Muscle of leg (tissue), 11 donors: ENCODE data around the gene HDLBP. TPM values are rescaled to one million over a fixed set of nuclear protein-coding genes. Genes with fewer than 3 reads are reported as not detected.

ENCODE experiments used
- DNase-seq: peaks from one replicate; pipeline ENCODE4 v3.0.0; 2013
- H3K27ac ChIP-seq: one replicate; pipeline ENCODE4 v1.5.1; 2013; ENCODE audit warnings: mild to moderate bottlenecking, low read length, control low read depth
- H3K27me3 ChIP-seq: one replicate; pipeline ENCODE4 v1.6.1; 2013; ENCODE audit warnings: low read length; ENCODE audit not compliant: control insufficient read depth, insufficient read depth
- H3K36me3 ChIP-seq: one replicate; pipeline ENCODE4 v1.6.1; 2013; ENCODE audit warnings: low read length; ENCODE audit not compliant: control insufficient read depth, insufficient read depth
- H3K4me1 ChIP-seq: one replicate; pipeline ENCODE4 v1.6.1; 2013; ENCODE audit warnings: low read length; ENCODE audit not compliant: control insufficient read depth, insufficient read depth
- H3K4me3 ChIP-seq: one replicate; pipeline ENCODE4 v1.5.1; 2013; ENCODE audit warnings: low read length, control low read depth
- H3K9me3 ChIP-seq: replicated peaks from 2 replicates; pipeline ENCODE4 v1.6.1; 2013; ENCODE audit warnings: low read depth, low read length; ENCODE audit not compliant: control insufficient read depth
- WGBS: methylation state at CpG from one replicate; pipeline ENCODE4 v1.1.5; 2013; ENCODE audit warnings: missing lambda C conversion rate; ENCODE audit not compliant: insufficient coverage; 5-methylcytosine and 5-hydroxymethylcytosine counted together
- polyA plus RNA-seq, 8 donors: library from polyadenylated mRNA; unstranded; fragments of 120-200 nt; gene quantifications; one replicate each; pipeline versions ENCODE4 v1.2.1 to v1.2.3, GENCODE V29; 2013; ENCODE audit warnings: inconsistent platforms in 1 of 8, low replicate concordance in 1 of 8; ENCODE audit not compliant: insufficient read length in 8 of 8, insufficient read depth in 1 of 8
- total RNA-seq: library from RNA; stranded (reverse); fragments of 120-200 nt; gene quantifications from one replicate; pipeline ENCODE4 v1.2.4, GENCODE V29; 2013

The HDLBP gene
- total and polyA plus RNA-seq, 9 donors, result 331 to 470 (median 404) TPM

DNA sequence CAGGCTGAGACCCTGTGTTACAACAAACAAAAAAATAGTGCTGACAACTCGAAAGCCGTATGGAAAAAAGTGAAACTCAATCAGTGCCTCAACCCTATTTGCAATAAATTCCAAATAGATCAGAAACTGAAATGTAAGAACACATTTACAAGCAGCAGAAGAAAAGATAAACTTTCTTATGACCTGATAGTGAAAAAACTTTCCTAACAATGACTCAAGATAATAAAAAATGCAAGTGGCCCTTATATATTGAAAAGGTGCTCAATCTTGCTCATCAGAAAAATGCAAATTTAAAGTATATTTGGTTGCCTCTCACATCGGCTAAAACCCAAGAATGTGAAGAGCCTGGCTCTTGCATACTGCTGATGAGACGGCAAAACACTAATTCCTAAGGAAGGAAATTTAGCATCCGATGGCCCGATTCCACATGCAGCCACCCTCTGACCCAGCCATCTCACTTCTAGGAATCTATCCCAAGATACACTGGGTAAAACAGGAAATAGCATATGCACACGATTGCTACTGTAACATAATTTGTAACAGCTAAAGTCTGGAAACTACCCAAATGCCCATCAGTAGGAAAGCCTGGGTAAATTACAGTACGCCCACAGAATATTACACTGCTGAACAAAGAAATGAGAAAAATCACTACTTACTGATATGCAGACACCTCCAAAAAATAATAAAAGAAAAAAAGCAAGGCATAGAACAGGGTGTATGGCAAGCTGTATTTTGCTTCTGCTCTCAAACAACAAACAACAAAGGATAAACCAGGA, 56.8 kb downstream of the HDLBP start:
- Histone ChIP-seq H3K27ac (no peak overlapping the region), H3K9me3 (no peaks in the 10 kb centered on the region), H3K36me3 (peaks cover 78% of the 10 kb centered on the region), H3K4me3 (no peak overlapping the region), H3K27me3 (no peaks in the 10 kb centered on the region), H3K4me1 (no peaks in the 10 kb centered on the region)
- no peak for DNase-seq
- 74% methylated on average over 3 of the region's 8 CpGs for WGBS

DNA sequence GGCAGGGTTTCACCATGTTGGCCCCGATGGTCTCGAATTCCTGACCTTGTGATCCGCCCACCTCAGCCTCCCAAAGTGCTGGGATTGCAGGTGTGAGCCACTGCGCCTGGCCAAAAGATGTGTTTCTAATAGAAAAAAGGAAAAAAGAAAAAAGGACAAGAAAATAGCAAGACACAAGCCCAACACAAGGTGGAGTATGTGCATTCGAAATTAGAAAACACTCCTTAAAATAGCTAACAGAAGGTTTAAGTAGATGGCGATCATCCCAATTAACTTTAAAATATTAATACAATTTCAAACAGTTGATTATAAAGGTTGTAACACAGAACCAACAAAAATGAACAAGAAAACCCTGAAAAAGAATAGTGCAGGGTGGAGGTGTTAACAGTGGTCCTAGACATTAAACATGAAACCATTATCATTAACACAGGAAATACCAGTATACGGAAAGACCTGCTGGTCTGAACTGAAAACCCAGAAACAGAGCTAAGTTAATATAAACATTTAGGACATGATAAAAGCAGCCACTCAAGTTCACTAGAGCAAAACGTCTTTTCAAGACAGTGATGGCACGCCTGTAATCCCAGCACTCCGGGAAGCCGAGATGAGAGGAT, 57.9 kb downstream of the HDLBP start:
- Histone ChIP-seq H3K36me3 (peaks cover 78% of the 10 kb centered on the region), H3K4me1 (no peaks in the 10 kb centered on the region), H3K4me3 (no peak overlapping the region), H3K27me3 (no peaks in the 10 kb centered on the region), H3K27ac (no peak overlapping the region), H3K9me3 (no peaks in the 10 kb centered on the region)
- WGBS, result 100% methylated on average over 3 of the region's 11 CpGs
- DNase-seq, result no peak

- Histone ChIP-seq H3K9me3 (no peaks in the 10 kb centered on the region), H3K36me3 (peaks cover 78% of the 10 kb centered on the region), H3K4me1 (no peaks in the 10 kb centered on the region), H3K27me3 (no peaks in the 10 kb centered on the region), H3K27ac (no peak overlapping the region), H3K4me3 (no peak overlapping the region)
- WGBS, result 100% methylated on average over 2 of the region's 11 CpGs
- DNase-seq, result no peak
Observed at GRCh38 chr2:241256168-241256545, 59.3 kb downstream of the HDLBP start.

GRCh38 chr2:241255542-241256167, 59.8 kb downstream of the HDLBP start:
- H3K36me3 ChIP-seq, result peaks cover 78% of the 10 kb centered on the region
- H3K9me3 ChIP-seq, result no peaks in the 10 kb centered on the region
- H3K4me1 ChIP-seq, result no peaks in the 10 kb centered on the region
- no peak overlapping the region for H3K27ac ChIP-seq
- H3K4me3 ChIP-seq, result no peak overlapping the region
- DNase-seq, result no peak
- WGBS, result 82% methylated on average over 9 of the region's 13 CpGs
- no peaks in the 10 kb centered on the region for H3K27me3 ChIP-seq

- no peak for DNase-seq
- Histone ChIP-seq H3K27me3 (no peaks in the 10 kb centered on the region), H3K9me3 (no peaks in the 10 kb centered on the region), H3K36me3 (peaks cover 79% of the 10 kb centered on the region), H3K4me1 (no peaks in the 10 kb centered on the region), H3K4me3 (no peak overlapping the region), H3K27ac (no peak overlapping the region)
- 94% methylated on average over 10 of the region's 10 CpGs for WGBS
Observed at GRCh38 chr2:241254904-241255351, 60.5 kb downstream of the HDLBP start.

GRCh38 chr2:241252778-241253475, 62.5 kb downstream of the HDLBP start:
- 89% methylated on average over 14 of the region's 14 CpGs for WGBS
- Histone ChIP-seq H3K27me3 (no peaks in the 10 kb centered on the region), H3K27ac (no peak overlapping the region), H3K9me3 (no peaks in the 10 kb centered on the region), H3K4me1 (no peaks in the 10 kb centered on the region), H3K4me3 (no peak overlapping the region), H3K36me3 (peaks cover 91% of the 10 kb centered on the region)
- DNase-seq, result no peak

GRCh38 chr2:241249654-241250053, 65.8 kb downstream of the HDLBP start:
- H3K4me3 ChIP-seq, result no peak overlapping the region
- no peaks in the 10 kb centered on the region for H3K4me1 ChIP-seq
- peaks cover 86% of the 10 kb centered on the region for H3K36me3 ChIP-seq
- 93% methylated on average over 13 of the region's 14 CpGs for WGBS
- no peak for DNase-seq
- no peaks in the 10 kb centered on the region for H3K9me3 ChIP-seq
- H3K27me3 ChIP-seq, result no peaks in the 10 kb centered on the region
- H3K27ac ChIP-seq, result no peak overlapping the region

DNA sequence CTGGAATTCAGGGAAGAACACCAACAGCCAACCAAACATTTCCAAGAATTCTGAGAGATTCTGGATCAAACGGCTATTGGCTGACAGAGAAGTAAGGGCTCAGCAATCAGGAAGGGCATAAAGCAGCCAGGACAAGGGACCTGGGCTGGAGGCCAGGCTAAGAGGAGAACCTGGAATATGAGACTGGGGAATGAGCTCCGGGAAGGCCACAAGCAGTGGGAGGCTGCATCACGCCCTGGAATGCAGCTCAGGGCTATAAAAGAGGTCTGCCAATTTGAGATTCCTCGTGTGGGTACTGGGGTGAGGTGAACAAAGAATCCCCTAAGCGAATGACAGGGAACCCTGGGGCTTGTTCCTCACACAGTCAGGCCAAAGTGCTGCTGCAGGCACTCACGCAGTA, 66.6 kb downstream of the HDLBP start:
- peaks cover 88% of the 10 kb centered on the region for H3K36me3 ChIP-seq

DNA sequence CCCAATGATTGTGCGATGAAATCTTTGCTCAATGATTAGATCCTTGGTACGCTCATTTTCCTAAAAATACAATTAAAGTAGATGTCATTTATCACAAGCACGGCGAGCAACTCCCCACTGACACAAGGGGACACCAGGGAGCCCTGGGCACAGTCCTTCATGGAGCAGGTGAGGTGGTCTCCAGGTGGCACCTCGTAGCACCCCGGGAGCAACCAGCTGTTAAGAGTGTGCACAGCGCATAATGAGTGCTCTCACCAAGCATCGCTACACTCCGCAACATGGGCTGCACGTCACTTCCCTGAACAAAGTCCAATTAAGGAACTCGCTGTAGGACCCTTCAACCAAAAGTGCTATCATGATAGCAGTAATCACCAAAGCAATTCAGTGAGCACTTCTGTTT, 67.2 kb downstream of the HDLBP start:
- Histone ChIP-seq H3K9me3 (no peaks in the 10 kb centered on the region), H3K4me1 (no peaks in the 10 kb centered on the region), H3K4me3 (no peak overlapping the region), H3K27me3 (no peaks in the 10 kb centered on the region), H3K36me3 (peaks cover 86% of the 10 kb centered on the region), H3K27ac (no peak overlapping the region)
- DNase-seq, result no peak
- 98% methylated on average over 11 of the region's 11 CpGs for WGBS

More for the DNA sequence above, 66.6 kb downstream of the HDLBP start:
- no peaks in the 10 kb centered on the region for H3K27me3 ChIP-seq
- no peaks in the 10 kb centered on the region for H3K4me1 ChIP-seq
- 66% methylated on average over 6 of the region's 6 CpGs for WGBS
- no peaks in the 10 kb centered on the region for H3K9me3 ChIP-seq
- no peak for DNase-seq
- no peak overlapping the region for H3K27ac ChIP-seq
- no peak overlapping the region for H3K4me3 ChIP-seq

DNA sequence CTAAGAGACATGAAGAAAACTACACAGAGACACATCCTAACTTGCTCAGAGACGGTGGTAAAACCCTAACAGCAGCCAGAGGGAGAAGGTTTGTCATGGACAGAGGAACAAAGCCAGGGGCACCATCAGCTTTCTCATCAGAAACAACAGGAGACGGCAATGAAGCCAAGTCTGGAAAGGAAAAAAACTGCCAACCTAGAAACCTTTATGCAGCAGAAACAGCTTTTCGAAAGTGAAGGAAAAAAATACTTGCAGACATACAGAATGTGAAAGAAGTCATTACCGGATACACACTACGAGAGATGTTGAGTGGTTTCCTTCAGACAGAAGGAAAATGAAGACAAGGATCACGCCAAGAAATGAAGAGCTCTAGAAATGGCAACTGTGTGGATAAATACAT, 71.1 kb downstream of the HDLBP start:
- peaks cover 84% of the 10 kb centered on the region for H3K36me3 ChIP-seq
- DNase-seq, result no peak

More for the DNA sequence above, 71.1 kb downstream of the HDLBP start:
- no CpG with 5 or more reads among the region's 6 CpGs for WGBS
- H3K27ac ChIP-seq, result no peak overlapping the region
- H3K27me3 ChIP-seq, result no peaks in the 10 kb centered on the region
- H3K4me3 ChIP-seq, result no peak overlapping the region
- H3K9me3 ChIP-seq, result no peaks in the 10 kb centered on the region
- no peaks in the 10 kb centered on the region for H3K4me1 ChIP-seq
